Right kidney (tissue), 1 donor: ENCODE results near the gene LYPD5.
"Not testable (repeated sequence)": the region's sequence is repeated elsewhere in the genome, so short reads cannot be mapped to it uniquely, and the experiment has no call there.

ENCODE experiments used
- DNase-seq: peaks from one replicate; pipeline ENCODE4 v3.0.0-alpha.2; 2016

Gene LYPD5

GRCh38 chr19:43806401-43806800, 4.2 kb upstream of the LYPD5 start:
- not testable (repeated sequence) for DNase-seq

GRCh38 chr19:43804432-43804831, 2.2 kb upstream of the LYPD5 start:
- DNase-seq, result no peak

GRCh38 chr19:43799502-43800142, 2.6 kb downstream of the LYPD5 start:
- DNase-seq, result no peak

- no peak for DNase-seq
Measured at GRCh38 chr19:43798546-43799409, 3.5 kb downstream of the LYPD5 start.

GRCh38 chr19:43798026-43798545, 4.2 kb downstream of the LYPD5 start:
- no peak for DNase-seq

GRCh38 chr19:43797556-43797955, 4.7 kb downstream of the LYPD5 start:
- no peak for DNase-seq

- DNase-seq, result no peak
Measured at GRCh38 chr19:43797118-43797517, 5.1 kb downstream of the LYPD5 start.

- no peak for DNase-seq
Measured at GRCh38 chr19:43790587-43790986, 11.7 kb downstream of the LYPD5 start.

- no peak for DNase-seq
Measured at GRCh38 chr19:43789029-43789428, 13.2 kb downstream of the LYPD5 start.

- DNase-seq, result no peak
Measured at GRCh38 chr19:43786665-43787064, 15.6 kb downstream of the LYPD5 start.

- DNase-seq, result peak; percentile 46
Measured at GRCh38 chr19:43784981-43785808, 17.1 kb downstream of the LYPD5 start.

- no peak for DNase-seq
Measured at GRCh38 chr19:43784241-43784980, 17.8 kb downstream of the LYPD5 start.

- no peak for DNase-seq
Measured at GRCh38 chr19:43783636-43784035, 18.6 kb downstream of the LYPD5 start.

- no peak for DNase-seq
Measured at GRCh38 chr19:43782689-43783231, 19.5 kb downstream of the LYPD5 start.

GRCh38 chr19:43782311-43782660, 20.0 kb downstream of the LYPD5 start:
- DNase-seq, result no peak

- DNase-seq, result no peak
Measured at GRCh38 chr19:43781630-43782310, 20.5 kb downstream of the LYPD5 start.

GRCh38 chr19:43780706-43781525, 21.3 kb downstream of the LYPD5 start, which contains the start of gene KCNN4:
TSS of gene KCNN4 (minus strand) at chr19:43780973. CDS start at chr19:43780861, 112 bp downstream.
- no peak for DNase-seq

GRCh38 chr19:43779820-43780219, 22.4 kb downstream of the LYPD5 start:
- DNase-seq, result no peak

GRCh38 chr19:43779147-43779819, 23.0 kb downstream of the LYPD5 start:
- no peak for DNase-seq
